Erythroblast (primary cell): ENCODE data around the gene TBL2.

Source experiments
- GATA1 ChIP-seq: IDR thresholded peaks from 2 replicates; pipeline ENCODE4 v1.6.1; 2011; ENCODE audit warnings: low read depth, mild to moderate bottlenecking, control low read depth, low read length, moderate library complexity
- POLR2A ChIP-seq: IDR thresholded peaks from 2 replicates; pipeline ENCODE4 v1.6.1; 2011; ENCODE audit warnings: mild to moderate bottlenecking, low read length

GRCh38 chr7:73593207-73594045 lies 15.0 kb upstream of the TBL2 start:
- TF ChIP-seq POLR2A = no peak
- TF ChIP-seq GATA1 = no peak
